ENCODE results near the gene MBOAT2.
"Not testable (repeated sequence)": the region's sequence is repeated elsewhere in the genome, so short reads cannot be mapped to it uniquely, and the experiment has no call there.

GRCh38 chr2:8896671-8897070 lies 106.8 kb downstream of the MBOAT2 start:
- TF ChIP-seq POLR2A, CTCF (IDR thresholded peaks at IDR 0.05): not testable (repeated sequence)
